ENCODE data around the gene WDR82. TPM values are rescaled to one million over a fixed set of nuclear protein-coding genes. Genes with fewer than 3 reads are reported as not detected.
"Not testable (repeated sequence)": the region's sequence is repeated elsewhere in the genome, so short reads cannot be mapped to it uniquely, and the experiment has no call there.

Gene WDR82
- total RNA-seq, 1 donor from 2014 or later: 93.1 TPM

DNA sequence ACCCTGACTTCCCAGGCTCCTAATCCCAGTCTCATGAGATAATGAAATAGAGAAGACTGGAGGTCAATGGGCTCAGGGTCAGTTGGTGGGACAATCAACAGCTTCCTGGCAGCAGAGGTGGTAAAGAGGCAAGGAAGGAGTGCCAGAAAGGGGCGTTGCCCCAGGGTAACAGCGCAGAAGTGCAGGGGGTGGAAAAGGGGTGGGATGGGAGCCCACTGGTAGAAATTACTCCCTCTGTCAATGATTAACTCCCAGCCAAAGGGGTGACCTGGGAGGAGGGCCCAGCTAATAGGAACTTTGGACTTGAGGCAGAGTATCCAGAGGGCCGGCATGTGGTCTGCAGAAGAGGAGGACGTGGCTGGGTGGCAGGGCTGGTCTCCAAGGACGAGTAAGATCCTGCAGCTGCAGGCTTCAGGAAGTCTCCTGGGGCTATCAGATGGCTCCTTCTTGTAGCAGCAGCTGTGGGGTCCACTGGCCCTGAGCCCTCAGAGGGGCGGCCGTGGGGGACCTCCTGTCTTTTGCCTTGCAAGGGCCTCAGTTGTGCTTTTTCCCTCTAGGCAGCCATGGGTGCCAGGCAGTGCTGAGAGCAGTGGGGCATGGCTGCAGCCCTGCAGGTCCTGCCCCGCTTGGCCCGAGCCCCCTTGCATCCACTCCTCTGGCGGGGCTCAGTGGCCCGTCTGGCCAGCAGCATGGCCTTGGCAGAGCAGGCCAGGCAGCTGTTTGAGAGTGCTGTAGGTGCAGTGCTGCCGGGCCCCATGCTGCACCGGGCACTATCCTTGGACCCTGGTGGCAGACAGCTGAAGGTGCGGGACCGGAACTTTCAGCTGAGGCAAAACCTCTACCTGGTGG is 11.5 kb upstream of the WDR82 start:
- H3K27ac Mint-ChIP-seq: peak overlapping the region; percentile 85
- H3K9me3 Mint-ChIP-seq (ENCODE audit: low read depth): no peaks in the 10 kb centered on the region
- H3K4me3 Mint-ChIP-seq (ENCODE audit: low read depth): peak overlapping the region; percentile 100
- peaks cover 43% of the 10 kb centered on the region for H3K4me1 Mint-ChIP-seq (ENCODE audit: low read depth)
- no peaks in the 10 kb centered on the region for H3K27me3 Mint-ChIP-seq
- no peaks in the 10 kb centered on the region for H3K36me3 Mint-ChIP-seq (ENCODE audit: insufficient read depth)
- TF ChIP-seq, protein P1, sequence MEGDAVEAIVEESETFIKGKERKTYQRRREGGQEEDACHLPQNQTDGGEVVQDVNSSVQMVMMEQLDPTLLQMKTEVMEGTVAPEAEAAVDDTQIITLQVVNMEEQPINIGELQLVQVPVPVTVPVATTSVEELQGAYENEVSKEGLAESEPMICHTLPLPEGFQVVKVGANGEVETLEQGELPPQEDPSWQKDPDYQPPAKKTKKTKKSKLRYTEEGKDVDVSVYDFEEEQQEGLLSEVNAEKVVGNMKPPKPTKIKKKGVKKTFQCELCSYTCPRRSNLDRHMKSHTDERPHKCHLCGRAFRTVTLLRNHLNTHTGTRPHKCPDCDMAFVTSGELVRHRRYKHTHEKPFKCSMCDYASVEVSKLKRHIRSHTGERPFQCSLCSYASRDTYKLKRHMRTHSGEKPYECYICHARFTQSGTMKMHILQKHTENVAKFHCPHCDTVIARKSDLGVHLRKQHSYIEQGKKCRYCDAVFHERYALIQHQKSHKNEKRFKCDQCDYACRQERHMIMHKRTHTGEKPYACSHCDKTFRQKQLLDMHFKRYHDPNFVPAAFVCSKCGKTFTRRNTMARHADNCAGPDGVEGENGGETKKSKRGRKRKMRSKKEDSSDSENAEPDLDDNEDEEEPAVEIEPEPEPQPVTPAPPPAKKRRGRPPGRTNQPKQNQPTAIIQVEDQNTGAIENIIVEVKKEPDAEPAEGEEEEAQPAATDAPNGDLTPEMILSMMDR (IDR thresholded peaks at IDR 0.05; ENCODE audit: unreplicated experiment): peak; percentile 29
- DNase-seq (ENCODE audit: low spot score, unreplicated experiment): no peak

DNA sequence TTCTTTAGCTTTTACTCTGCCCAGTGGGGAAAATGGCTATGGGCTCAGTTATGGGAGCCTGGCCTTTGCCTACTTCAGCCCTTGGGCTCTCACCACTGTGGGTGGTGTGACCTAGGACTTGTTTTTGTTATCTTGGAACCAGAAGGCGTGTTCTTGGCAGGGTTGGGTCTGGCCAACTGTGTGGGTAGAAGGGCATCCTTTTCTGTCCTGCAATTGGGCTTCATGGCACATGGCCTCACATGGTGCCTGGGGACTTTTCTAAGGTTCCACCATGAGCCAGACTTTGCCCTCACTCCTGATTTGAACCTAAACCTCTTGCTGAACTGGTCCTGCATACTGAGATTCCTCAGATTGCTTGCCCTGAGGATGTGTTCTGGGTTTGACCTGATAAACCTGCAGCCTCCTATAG is 10.9 kb upstream of the WDR82 start:
- Mint-ChIP-seq H3K4me3 (ENCODE audit: low read depth) (peak overlapping the region; percentile 100), H3K27ac (peak overlapping the region; percentile 85), H3K4me1 (ENCODE audit: low read depth) (peaks cover 46% of the 10 kb centered on the region), H3K9me3 (ENCODE audit: low read depth) (no peaks in the 10 kb centered on the region), H3K27me3 (no peaks in the 10 kb centered on the region), H3K36me3 (ENCODE audit: insufficient read depth) (no peaks in the 10 kb centered on the region)
- TF ChIP-seq, protein P1 (IDR thresholded peaks at IDR 0.05; ENCODE audit: unreplicated experiment): no peak
- DNase-seq (ENCODE audit: low spot score, unreplicated experiment): no peak

DNA sequence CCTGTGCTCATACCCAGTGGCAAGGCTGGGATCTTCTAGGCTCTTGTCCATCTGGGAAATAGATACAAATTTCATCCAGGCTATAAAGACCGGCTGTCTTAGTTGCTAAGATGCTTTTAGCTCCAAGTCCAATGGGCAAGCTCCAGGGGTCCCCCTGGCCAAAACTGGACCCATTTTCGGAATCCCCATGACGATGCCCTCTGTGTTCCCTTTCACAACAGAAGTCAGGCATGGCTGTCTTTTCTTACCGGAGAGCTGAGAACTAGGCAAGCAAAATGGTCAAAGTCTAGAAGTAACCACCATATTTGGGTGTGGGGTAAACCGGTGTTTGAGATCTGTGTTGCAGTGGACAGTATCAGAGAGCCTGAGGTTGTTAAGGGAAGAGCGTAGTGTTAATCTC is 10.2 kb upstream of the WDR82 start:
- H3K36me3 Mint-ChIP-seq (ENCODE audit: insufficient read depth): no peaks in the 10 kb centered on the region
- peaks cover 50% of the 10 kb centered on the region for H3K4me1 Mint-ChIP-seq (ENCODE audit: low read depth)
- TF ChIP-seq, protein P1 (IDR thresholded peaks at IDR 0.05; ENCODE audit: unreplicated experiment): no peak
- H3K27me3 Mint-ChIP-seq: no peaks in the 10 kb centered on the region
- H3K9me3 Mint-ChIP-seq (ENCODE audit: low read depth): no peaks in the 10 kb centered on the region
- peak overlapping the region; percentile 100 for H3K27ac Mint-ChIP-seq
- no peak for DNase-seq (ENCODE audit: low spot score, unreplicated experiment)
- peak overlapping the region; percentile 100 for H3K4me3 Mint-ChIP-seq (ENCODE audit: low read depth)

DNA sequence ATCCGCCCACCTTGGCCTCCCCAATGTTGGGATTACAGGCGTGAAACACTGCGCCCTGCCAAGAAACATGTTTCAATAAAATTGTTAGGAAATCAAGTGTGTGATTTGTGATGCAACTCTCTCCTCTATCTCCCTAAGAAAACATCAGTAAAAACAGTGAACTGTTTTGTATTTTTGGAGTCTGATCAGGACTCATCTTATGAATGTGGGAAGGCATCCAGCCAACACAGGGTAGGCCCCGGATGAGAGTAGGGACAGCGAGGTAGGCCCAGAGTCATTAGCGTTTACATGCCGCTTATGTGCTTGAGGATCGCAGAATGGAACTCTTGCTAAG is 8.3 kb upstream of the WDR82 start:
- DNase-seq (ENCODE audit: low spot score, unreplicated experiment): no peak
- Mint-ChIP-seq H3K36me3 (ENCODE audit: insufficient read depth) (no peaks in the 10 kb centered on the region), H3K27ac (peak overlapping the region; percentile 100), H3K4me3 (ENCODE audit: low read depth) (peak overlapping the region; percentile 100), H3K27me3 (no peaks in the 10 kb centered on the region), H3K4me1 (ENCODE audit: low read depth) (peaks cover 62% of the 10 kb centered on the region), H3K9me3 (ENCODE audit: low read depth) (no peaks in the 10 kb centered on the region)
- TF ChIP-seq, protein P1 (IDR thresholded peaks at IDR 0.05; ENCODE audit: unreplicated experiment): no peak

DNA sequence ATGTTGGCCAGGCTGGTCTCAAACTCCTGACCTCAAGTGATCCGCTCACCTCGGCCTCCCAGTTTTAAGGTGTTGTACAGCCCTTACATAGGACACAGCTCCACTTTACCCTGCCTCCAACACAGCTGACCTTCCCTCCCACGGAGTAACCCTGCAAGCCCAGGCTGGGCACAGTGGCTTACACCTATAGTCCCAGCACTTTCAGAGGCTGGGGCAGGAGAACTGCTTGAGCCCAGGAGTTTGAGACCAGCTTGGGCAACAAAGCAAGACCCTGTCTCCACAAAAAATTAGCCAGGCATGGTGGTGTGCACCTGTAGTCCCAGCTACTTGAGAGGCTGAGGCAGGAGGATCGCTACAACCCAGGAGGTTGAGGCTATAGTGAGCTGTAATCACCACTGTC is 5.6 kb upstream of the WDR82 start:
- DNase-seq (ENCODE audit: low spot score, unreplicated experiment): not testable (repeated sequence)

DNA sequence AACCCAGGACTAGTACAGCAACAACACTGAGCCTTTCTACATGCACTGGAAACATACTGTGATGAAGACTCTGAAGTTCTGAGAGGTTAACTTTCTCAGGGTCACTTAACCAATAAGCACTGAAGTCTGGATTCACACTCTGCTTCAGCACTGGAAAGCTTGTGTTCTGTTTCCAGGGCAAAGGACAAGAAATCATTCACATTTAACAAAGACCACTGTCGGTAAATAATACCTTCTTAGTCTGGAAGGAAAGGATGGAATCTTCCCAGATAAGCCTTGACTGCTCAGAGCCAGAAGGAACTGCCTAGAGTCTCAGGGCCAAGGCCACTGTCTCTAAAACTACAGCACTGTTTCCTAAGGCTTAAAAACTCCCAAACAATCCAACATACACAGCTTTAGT is 4.9 kb upstream of the WDR82 start:
- TF ChIP-seq, protein P1 (IDR thresholded peaks at IDR 0.05; ENCODE audit: unreplicated experiment): no peak
- no peak overlapping the region for H3K4me3 Mint-ChIP-seq (ENCODE audit: low read depth)
- H3K27me3 Mint-ChIP-seq: no peaks in the 10 kb centered on the region
- no peaks in the 10 kb centered on the region for H3K36me3 Mint-ChIP-seq (ENCODE audit: insufficient read depth)
- H3K9me3 Mint-ChIP-seq (ENCODE audit: low read depth): no peaks in the 10 kb centered on the region
- no peak for DNase-seq (ENCODE audit: low spot score, unreplicated experiment)
- H3K4me1 Mint-ChIP-seq (ENCODE audit: low read depth): peaks cover 42% of the 10 kb centered on the region
- H3K27ac Mint-ChIP-seq: peak overlapping the region; percentile 89

More for the DNA sequence above, 5.6 kb upstream of the WDR82 start:
- H3K36me3 Mint-ChIP-seq (ENCODE audit: insufficient read depth); H3K27me3 Mint-ChIP-seq; H3K9me3 Mint-ChIP-seq (ENCODE audit: low read depth); H3K4me3 Mint-ChIP-seq (ENCODE audit: low read depth): not testable (repeated sequence)
- Mint-ChIP-seq H3K4me1 (ENCODE audit: low read depth) (peaks cover 45% of the 10 kb centered on the region), H3K27ac (peak overlapping the region; percentile 91)

Measured in progenitor cell of endocrine pancreas (in vitro differentiated cells).